ENCODE measurements around the gene PTPRK. TPM values are rescaled to one million over a fixed set of nuclear protein-coding genes. Genes with fewer than 3 reads are reported as not detected.
A peak's percentile ranks its signal among the peaks of the same experiment; 100 is the strongest.

PTPRK gene
- total and polyA plus RNA-seq, 2 experiments from 2014 or later: 26.9 to 56.4 TPM

- no peak overlapping the region for H3K27ac ChIP-seq (ENCODE audit: low read depth)
- no peaks in the 10 kb centered on the region for H3K27me3 ChIP-seq (ENCODE audit: insufficient read depth)
- ATAC-seq: no peak
- no peak overlapping the region for H2AFZ ChIP-seq
- Mint-ChIP-seq H3K36me3 (ENCODE audit: low read depth) (peaks cover 10% of the 10 kb centered on the region), H3K9me3 (peaks cover 9% of the 10 kb centered on the region), H3K4me3 (no peak overlapping the region), H3K27ac (peak overlapping the region; percentile 93), H3K4me1 (peaks cover 7% of the 10 kb centered on the region; the same call in 2 of the 3 replicates), H3K27me3 (ENCODE audit: insufficient read depth, low read depth, poor library complexity) (no peaks in the 10 kb centered on the region)
- no peak overlapping the region for H3K4me3 ChIP-seq
- H3K4me2 ChIP-seq: no peak overlapping the region
- H3K36me3 ChIP-seq (ENCODE audit: insufficient read depth): 0 out of 2 replicates have a peak, but pooled peaks cover 3% of the 10 kb centered on the region
- H3K9me2 ChIP-seq (ENCODE audit: insufficient read depth): no peaks in the 10 kb centered on the region
- H3F3A ChIP-seq (replicated peaks; ENCODE audit: low read depth): no peaks in the 10 kb centered on the region
- no peaks in the 10 kb centered on the region for H4K20me1 ChIP-seq (replicated peaks; ENCODE audit: insufficient read depth)
- TF ChIP-seq, protein P1, sequence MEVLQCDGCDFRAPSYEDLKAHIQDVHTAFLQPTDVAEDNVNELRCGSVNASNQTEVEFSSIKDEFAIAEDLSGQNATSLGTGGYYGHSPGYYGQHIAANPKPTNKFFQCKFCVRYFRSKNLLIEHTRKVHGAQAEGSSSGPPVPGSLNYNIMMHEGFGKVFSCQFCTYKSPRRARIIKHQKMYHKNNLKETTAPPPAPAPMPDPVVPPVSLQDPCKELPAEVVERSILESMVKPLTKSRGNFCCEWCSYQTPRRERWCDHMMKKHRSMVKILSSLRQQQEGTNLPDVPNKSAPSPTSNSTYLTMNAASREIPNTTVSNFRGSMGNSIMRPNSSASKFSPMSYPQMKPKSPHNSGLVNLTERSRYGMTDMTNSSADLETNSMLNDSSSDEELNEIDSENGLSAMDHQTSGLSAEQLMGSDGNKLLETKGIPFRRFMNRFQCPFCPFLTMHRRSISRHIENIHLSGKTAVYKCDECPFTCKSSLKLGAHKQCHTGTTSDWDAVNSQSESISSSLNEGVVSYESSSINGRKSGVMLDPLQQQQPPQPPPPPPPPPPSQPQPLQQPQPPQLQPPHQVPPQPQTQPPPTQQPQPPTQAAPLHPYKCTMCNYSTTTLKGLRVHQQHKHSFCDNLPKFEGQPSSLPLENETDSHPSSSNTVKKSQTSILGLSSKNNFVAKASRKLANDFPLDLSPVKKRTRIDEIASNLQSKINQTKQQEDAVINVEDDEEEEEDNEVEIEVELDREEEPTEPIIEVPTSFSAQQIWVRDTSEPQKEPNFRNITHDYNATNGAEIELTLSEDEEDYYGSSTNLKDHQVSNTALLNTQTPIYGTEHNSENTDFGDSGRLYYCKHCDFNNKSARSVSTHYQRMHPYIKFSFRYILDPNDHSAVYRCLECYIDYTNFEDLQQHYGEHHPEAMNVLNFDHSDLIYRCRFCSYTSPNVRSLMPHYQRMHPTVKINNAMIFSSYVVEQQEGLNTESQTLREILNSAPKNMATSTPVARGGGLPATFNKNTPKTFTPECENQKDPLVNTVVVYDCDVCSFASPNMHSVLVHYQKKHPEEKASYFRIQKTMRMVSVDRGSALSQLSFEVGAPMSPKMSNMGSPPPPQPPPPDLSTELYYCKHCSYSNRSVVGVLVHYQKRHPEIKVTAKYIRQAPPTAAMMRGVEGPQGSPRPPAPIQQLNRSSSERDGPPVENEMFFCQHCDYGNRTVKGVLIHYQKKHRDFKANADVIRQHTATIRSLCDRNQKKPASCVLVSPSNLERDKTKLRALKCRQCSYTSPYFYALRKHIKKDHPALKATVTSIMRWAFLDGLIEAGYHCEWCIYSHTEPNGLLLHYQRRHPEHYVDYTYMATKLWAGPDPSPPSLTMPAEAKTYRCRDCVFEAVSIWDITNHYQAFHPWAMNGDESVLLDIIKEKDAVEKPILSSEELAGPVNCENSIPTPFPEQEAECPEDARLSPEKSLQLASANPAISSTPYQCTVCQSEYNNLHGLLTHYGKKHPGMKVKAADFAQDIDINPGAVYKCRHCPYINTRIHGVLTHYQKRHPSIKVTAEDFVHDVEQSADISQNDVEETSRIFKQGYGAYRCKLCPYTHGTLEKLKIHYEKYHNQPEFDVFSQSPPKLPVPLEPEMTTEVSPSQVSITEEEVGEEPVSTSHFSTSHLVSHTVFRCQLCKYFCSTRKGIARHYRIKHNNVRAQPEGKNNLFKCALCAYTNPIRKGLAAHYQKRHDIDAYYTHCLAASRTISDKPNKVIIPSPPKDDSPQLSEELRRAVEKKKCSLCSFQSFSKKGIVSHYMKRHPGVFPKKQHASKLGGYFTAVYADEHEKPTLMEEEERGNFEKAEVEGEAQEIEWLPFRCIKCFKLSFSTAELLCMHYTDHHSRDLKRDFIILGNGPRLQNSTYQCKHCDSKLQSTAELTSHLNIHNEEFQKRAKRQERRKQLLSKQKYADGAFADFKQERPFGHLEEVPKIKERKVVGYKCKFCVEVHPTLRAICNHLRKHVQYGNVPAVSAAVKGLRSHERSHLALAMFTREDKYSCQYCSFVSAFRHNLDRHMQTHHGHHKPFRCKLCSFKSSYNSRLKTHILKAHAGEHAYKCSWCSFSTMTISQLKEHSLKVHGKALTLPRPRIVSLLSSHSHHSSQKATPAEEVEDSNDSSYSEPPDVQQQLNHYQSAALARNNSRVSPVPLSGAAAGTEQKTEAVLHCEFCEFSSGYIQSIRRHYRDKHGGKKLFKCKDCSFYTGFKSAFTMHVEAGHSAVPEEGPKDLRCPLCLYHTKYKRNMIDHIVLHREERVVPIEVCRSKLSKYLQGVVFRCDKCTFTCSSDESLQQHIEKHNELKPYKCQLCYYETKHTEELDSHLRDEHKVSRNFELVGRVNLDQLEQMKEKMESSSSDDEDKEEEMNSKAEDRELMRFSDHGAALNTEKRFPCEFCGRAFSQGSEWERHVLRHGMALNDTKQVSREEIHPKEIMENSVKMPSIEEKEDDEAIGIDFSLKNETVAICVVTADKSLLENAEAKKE (CRISPR knock-in tag; IDR thresholded peaks at IDR 0.05): no peak
- TF ChIP-seq, protein P2, sequence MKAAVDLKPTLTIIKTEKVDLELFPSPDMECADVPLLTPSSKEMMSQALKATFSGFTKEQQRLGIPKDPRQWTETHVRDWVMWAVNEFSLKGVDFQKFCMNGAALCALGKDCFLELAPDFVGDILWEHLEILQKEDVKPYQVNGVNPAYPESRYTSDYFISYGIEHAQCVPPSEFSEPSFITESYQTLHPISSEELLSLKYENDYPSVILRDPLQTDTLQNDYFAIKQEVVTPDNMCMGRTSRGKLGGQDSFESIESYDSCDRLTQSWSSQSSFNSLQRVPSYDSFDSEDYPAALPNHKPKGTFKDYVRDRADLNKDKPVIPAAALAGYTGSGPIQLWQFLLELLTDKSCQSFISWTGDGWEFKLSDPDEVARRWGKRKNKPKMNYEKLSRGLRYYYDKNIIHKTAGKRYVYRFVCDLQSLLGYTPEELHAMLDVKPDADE (IDR thresholded peaks at IDR 0.05): no peak
- no peak for TF ChIP-seq ZNF114 (CRISPR knock-in tag; IDR thresholded peaks at IDR 0.05)
- no peak for TF ChIP-seq REST (IDR thresholded peaks at IDR 0.05; ENCODE audit: unreplicated experiment)
- no peak for TF ChIP-seq CREB1 (CRISPR knock-in tag; IDR thresholded peaks at IDR 0.05; ENCODE audit: low read depth)
- no peaks in the 10 kb centered on the region for H3K4me1 ChIP-seq (ENCODE audit: insufficient read depth)
- no peaks in the 10 kb centered on the region for H3K79me2 ChIP-seq (replicated peaks; ENCODE audit: insufficient read depth)
- no peak for DNase-seq (ENCODE audit: low spot score)
These were observed 582.7 kb downstream of the PTPRK start for GRCh38 chr6:127937747-127938146.
